HEK293 (cell line): ENCODE results near the gene RHOT2.

ENCODE experiments used
- EGR2 ChIP-seq: fragments of 450-650 bp; formaldehyde crosslinking; IDR thresholded peaks from 2 replicates; pipeline ENCODE4 v1.5.1; 2016; ENCODE audit warnings: low read depth, missing biosample characterization, missing genetic modification characterization
- GFI1B ChIP-seq: fragments of 450-650 bp; formaldehyde crosslinking; IDR thresholded peaks from 2 replicates; pipeline ENCODE4 v1.5.1; 2016; ENCODE audit warnings: missing biosample characterization, missing genetic modification characterization
- OSR2 ChIP-seq: fragments of 450-650 bp; formaldehyde crosslinking; IDR thresholded peaks from 2 replicates; pipeline ENCODE4 v1.5.1; 2016; ENCODE audit warnings: missing biosample characterization, missing genetic modification characterization
- SALL2 ChIP-seq: fragments of 450-650 bp; formaldehyde crosslinking; IDR thresholded peaks from 2 replicates; pipeline ENCODE4 v1.5.0; 2017; ENCODE audit warnings: missing biosample characterization, mild to moderate bottlenecking, missing genetic modification characterization, borderline replicate concordance
- ZBTB8A ChIP-seq: fragments of 450-650 bp; formaldehyde crosslinking; IDR thresholded peaks from 2 replicates; pipeline ENCODE4 v1.5.1; 2016; ENCODE audit warnings: missing biosample characterization, missing genetic modification characterization
- ZFP69B ChIP-seq: fragments of 450-650 bp; formaldehyde crosslinking; IDR thresholded peaks from 2 replicates; pipeline ENCODE4 v1.5.1; 2016; ENCODE audit warnings: missing biosample characterization, missing genetic modification characterization
- ZNF121 ChIP-seq: fragments of 450-650 bp; formaldehyde crosslinking; IDR thresholded peaks from 2 replicates; pipeline ENCODE4 v1.5.1; 2016; ENCODE audit warnings: missing biosample characterization, missing genetic modification characterization
- ZNF184 ChIP-seq: fragments of 450-650 bp; IDR thresholded peaks from 2 replicates; pipeline ENCODE4 v1.5.1; 2018; ENCODE audit warnings: missing biosample characterization, mild to moderate bottlenecking, missing genetic modification characterization
- ZNF24 ChIP-seq: fragments of 450-650 bp; formaldehyde crosslinking; IDR thresholded peaks from 2 replicates; pipeline ENCODE4 v1.5.1; 2016; ENCODE audit warnings: missing biosample characterization, missing genetic modification characterization
- ZNF292 ChIP-seq: fragments of 450-650 bp; formaldehyde crosslinking; IDR thresholded peaks from 2 replicates; pipeline ENCODE4 v1.5.1; 2016; ENCODE audit warnings: low read depth, missing biosample characterization, missing genetic modification characterization, borderline replicate concordance
- ZNF302 ChIP-seq: fragments of 450-650 bp; formaldehyde crosslinking; IDR thresholded peaks from 2 replicates; pipeline ENCODE4 v1.5.1; 2016; ENCODE audit warnings: missing biosample characterization, missing genetic modification characterization, low read depth
- ZNF324 ChIP-seq: fragments of 450-650 bp; formaldehyde crosslinking; IDR thresholded peaks from 2 replicates; pipeline ENCODE4 v1.5.1; 2016; ENCODE audit warnings: missing biosample characterization, missing genetic modification characterization
- ZNF341 ChIP-seq: fragments of 450-650 bp; formaldehyde crosslinking; IDR thresholded peaks from 2 replicates; pipeline ENCODE4; 2016; ENCODE audit warnings: low read depth, missing biosample characterization, missing genetic modification characterization
- ZNF544 ChIP-seq: fragments of 450-650 bp; formaldehyde crosslinking; IDR thresholded peaks from 2 replicates; pipeline ENCODE4 v1.5.0; 2017; ENCODE audit warnings: missing biosample characterization, missing genetic modification characterization
- ZNF558 ChIP-seq: fragments of 450-650 bp; formaldehyde crosslinking; IDR thresholded peaks from 2 replicates; pipeline ENCODE4 v1.5.1; 2016; ENCODE audit warnings: missing biosample characterization, missing genetic modification characterization
- ZNF623 ChIP-seq: fragments of 450-650 bp; formaldehyde crosslinking; IDR thresholded peaks from 2 replicates; pipeline ENCODE4 v1.5.1; 2016; ENCODE audit warnings: missing biosample characterization, missing genetic modification characterization
- TF ChIP-seq, protein P1 (sequence below): fragments of 450-650 bp; formaldehyde crosslinking; IDR thresholded peaks from 2 replicates; pipeline ENCODE4 v1.5.1; 2016; ENCODE audit warnings: missing biosample characterization, missing genetic modification characterization
- TF ChIP-seq, protein P2 (sequence below): fragments of 450-650 bp; formaldehyde crosslinking; IDR thresholded peaks from 2 replicates; pipeline ENCODE4 v1.5.1; 2017; ENCODE audit warnings: missing biosample characterization, missing genetic modification characterization
- TF ChIP-seq, protein P3 (sequence below): sonication (generic); formaldehyde crosslinking; IDR thresholded peaks from 2 replicates; pipeline ENCODE4 v1.8.1; 2022; ENCODE audit warnings: mild to moderate bottlenecking, moderate library complexity, missing genetic modification reagents
- TF ChIP-seq, protein P4 (sequence below): fragments of 450-650 bp; formaldehyde crosslinking; IDR thresholded peaks from 2 replicates; pipeline ENCODE4 v1.5.1; 2016; ENCODE audit warnings: missing biosample characterization, missing genetic modification characterization
- TF ChIP-seq, protein P5 (sequence below): fragments of 450-650 bp; formaldehyde crosslinking; IDR thresholded peaks from 2 replicates; pipeline ENCODE4 v1.5.1; 2016; ENCODE audit warnings: missing biosample characterization, missing genetic modification characterization
- TF ChIP-seq, protein P6 (sequence below): fragments of 450-650 bp; formaldehyde crosslinking; IDR thresholded peaks from 2 replicates; pipeline ENCODE4 v1.5.1; 2016; ENCODE audit warnings: missing biosample characterization, missing genetic modification characterization
- TF ChIP-seq, protein P7 (sequence below): fragments of 450-650 bp; formaldehyde crosslinking; IDR thresholded peaks from 2 replicates; pipeline ENCODE4 v1.5.1; 2016; ENCODE audit warnings: missing biosample characterization, missing genetic modification characterization, borderline replicate concordance

RHOT2 gene

DNA sequence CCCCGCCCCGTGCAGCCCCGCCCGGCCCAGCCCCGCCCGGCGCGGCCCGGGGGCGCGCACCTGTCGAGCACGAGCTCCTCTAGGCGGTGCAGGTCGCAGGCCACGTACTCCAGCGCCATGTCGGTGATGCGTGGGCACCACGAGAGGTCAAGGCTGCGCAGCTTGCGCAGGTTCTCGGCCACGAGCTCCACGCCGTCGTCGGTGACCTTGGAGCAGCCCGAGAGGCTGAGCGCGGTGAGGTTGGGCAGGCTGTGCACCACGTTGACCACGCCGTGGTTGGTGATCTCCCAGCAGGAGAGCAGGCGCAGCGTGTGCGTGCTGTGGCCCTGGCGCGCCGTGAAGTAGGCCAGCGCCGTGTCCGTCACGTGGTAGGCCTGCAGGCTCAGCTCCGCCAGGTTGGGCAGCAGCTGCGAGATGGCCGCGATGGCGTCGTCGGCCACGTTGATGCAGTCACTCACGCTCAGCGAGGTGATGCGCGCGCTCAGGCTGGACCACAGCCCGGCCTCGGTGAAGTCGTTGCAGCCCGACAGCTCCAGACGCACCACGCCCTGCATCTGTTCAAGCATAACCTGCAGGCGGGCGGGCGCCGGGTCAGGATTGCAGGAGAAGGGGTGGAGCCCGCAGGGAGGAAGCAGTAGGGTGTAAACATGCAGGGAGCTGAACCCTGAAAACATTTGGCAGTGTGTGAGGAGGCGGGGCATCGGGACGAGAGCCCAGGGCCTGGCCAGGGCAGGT, 27.6 kb downstream of the RHOT2 start (continued):
- TF ChIP-seq, protein P1, sequence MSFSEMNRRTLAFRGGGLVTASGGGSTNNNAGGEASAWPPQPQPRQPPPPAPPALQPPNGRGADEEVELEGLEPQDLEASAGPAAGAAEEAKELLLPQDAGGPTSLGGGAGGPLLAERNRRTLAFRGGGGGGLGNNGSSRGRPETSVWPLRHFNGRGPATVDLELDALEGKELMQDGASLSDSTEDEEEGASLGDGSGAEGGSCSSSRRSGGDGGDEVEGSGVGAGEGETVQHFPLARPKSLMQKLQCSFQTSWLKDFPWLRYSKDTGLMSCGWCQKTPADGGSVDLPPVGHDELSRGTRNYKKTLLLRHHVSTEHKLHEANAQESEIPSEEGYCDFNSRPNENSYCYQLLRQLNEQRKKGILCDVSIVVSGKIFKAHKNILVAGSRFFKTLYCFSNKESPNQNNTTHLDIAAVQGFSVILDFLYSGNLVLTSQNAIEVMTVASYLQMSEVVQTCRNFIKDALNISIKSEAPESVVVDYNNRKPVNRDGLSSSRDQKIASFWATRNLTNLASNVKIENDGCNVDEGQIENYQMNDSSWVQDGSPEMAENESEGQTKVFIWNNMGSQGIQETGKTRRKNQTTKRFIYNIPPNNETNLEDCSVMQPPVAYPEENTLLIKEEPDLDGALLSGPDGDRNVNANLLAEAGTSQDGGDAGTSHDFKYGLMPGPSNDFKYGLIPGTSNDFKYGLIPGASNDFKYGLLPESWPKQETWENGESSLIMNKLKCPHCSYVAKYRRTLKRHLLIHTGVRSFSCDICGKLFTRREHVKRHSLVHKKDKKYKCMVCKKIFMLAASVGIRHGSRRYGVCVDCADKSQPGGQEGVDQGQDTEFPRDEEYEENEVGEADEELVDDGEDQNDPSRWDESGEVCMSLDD: no peak
- TF ChIP-seq, protein P2, sequence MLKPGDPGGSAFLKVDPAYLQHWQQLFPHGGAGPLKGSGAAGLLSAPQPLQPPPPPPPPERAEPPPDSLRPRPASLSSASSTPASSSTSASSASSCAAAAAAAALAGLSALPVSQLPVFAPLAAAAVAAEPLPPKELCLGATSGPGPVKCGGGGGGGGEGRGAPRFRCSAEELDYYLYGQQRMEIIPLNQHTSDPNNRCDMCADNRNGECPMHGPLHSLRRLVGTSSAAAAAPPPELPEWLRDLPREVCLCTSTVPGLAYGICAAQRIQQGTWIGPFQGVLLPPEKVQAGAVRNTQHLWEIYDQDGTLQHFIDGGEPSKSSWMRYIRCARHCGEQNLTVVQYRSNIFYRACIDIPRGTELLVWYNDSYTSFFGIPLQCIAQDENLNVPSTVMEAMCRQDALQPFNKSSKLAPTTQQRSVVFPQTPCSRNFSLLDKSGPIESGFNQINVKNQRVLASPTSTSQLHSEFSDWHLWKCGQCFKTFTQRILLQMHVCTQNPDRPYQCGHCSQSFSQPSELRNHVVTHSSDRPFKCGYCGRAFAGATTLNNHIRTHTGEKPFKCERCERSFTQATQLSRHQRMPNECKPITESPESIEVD (tag by site-specific recombination): no peak
- TF ChIP-seq ZBTB8A (peak; percentile 81), ZNF544 (no peak), EGR2 (tag by site-specific recombination) (no peak), GFI1B (tag by site-specific recombination) (no peak), ZNF623 (tag by site-specific recombination) (no peak), ZNF341 (no peak), SALL2 (tag by site-specific recombination) (no peak), ZNF121 (no peak), ZNF24 (tag by site-specific recombination) (no peak; the same call in 1 of the 2 replicates), ZNF558 (tag by site-specific recombination) (no peak), ZFP69B (tag by site-specific recombination) (0 out of 2 replicates have a peak, but pooled peaks have one; percentile 14), OSR2 (tag by site-specific recombination) (no peak), ZNF324 (tag by site-specific recombination) (no peak), ZNF292 (no peak), ZNF302 (tag by site-specific recombination) (no peak), ZNF184 (tag by site-specific recombination) (no peak)
- TF ChIP-seq, protein P3, sequence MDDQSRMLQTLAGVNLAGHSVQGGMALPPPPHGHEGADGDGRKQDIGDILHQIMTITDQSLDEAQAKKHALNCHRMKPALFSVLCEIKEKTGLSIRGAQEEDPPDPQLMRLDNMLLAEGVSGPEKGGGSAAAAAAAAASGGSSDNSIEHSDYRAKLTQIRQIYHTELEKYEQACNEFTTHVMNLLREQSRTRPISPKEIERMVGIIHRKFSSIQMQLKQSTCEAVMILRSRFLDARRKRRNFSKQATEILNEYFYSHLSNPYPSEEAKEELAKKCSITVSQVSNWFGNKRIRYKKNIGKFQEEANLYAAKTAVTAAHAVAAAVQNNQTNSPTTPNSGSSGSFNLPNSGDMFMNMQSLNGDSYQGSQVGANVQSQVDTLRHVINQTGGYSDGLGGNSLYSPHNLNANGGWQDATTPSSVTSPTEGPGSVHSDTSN: peak; percentile 77; the same call in 1 of the 2 replicates
- TF ChIP-seq, protein P4, sequence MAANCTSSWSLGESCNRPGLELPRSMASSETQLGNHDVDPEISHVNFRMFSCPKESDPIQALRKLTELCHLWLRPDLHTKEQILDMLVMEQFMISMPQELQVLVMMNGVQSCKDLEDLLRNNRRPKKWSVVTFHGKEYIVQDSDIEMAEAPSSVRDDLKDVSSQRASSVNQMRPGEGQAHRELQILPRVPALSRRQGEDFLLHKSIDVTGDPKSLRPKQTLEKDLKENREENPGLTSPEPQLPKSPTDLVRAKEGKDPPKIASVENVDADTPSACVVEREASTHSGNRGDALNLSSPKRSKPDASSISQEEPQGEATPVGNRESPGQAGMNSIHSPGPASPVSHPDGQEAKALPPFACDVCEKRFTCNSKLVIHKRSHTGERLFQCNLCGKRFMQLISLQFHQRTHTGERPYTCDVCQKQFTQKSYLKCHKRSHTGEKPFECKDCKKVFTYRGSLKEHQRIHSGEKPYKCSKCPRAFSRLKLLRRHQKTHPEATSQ (tag by site-specific recombination): 0 out of 2 replicates have a peak, but pooled peaks have one; percentile 40
- TF ChIP-seq, protein P5, sequence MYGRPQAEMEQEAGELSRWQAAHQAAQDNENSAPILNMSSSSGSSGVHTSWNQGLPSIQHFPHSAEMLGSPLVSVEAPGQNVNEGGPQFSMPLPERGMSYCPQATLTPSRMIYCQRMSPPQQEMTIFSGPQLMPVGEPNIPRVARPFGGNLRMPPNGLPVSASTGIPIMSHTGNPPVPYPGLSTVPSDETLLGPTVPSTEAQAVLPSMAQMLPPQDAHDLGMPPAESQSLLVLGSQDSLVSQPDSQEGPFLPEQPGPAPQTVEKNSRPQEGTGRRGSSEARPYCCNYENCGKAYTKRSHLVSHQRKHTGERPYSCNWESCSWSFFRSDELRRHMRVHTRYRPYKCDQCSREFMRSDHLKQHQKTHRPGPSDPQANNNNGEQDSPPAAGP: peak; percentile 75
- TF ChIP-seq, protein P6, sequence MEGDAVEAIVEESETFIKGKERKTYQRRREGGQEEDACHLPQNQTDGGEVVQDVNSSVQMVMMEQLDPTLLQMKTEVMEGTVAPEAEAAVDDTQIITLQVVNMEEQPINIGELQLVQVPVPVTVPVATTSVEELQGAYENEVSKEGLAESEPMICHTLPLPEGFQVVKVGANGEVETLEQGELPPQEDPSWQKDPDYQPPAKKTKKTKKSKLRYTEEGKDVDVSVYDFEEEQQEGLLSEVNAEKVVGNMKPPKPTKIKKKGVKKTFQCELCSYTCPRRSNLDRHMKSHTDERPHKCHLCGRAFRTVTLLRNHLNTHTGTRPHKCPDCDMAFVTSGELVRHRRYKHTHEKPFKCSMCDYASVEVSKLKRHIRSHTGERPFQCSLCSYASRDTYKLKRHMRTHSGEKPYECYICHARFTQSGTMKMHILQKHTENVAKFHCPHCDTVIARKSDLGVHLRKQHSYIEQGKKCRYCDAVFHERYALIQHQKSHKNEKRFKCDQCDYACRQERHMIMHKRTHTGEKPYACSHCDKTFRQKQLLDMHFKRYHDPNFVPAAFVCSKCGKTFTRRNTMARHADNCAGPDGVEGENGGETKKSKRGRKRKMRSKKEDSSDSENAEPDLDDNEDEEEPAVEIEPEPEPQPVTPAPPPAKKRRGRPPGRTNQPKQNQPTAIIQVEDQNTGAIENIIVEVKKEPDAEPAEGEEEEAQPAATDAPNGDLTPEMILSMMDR (tag by site-specific recombination): no peak
- TF ChIP-seq, protein P7, sequence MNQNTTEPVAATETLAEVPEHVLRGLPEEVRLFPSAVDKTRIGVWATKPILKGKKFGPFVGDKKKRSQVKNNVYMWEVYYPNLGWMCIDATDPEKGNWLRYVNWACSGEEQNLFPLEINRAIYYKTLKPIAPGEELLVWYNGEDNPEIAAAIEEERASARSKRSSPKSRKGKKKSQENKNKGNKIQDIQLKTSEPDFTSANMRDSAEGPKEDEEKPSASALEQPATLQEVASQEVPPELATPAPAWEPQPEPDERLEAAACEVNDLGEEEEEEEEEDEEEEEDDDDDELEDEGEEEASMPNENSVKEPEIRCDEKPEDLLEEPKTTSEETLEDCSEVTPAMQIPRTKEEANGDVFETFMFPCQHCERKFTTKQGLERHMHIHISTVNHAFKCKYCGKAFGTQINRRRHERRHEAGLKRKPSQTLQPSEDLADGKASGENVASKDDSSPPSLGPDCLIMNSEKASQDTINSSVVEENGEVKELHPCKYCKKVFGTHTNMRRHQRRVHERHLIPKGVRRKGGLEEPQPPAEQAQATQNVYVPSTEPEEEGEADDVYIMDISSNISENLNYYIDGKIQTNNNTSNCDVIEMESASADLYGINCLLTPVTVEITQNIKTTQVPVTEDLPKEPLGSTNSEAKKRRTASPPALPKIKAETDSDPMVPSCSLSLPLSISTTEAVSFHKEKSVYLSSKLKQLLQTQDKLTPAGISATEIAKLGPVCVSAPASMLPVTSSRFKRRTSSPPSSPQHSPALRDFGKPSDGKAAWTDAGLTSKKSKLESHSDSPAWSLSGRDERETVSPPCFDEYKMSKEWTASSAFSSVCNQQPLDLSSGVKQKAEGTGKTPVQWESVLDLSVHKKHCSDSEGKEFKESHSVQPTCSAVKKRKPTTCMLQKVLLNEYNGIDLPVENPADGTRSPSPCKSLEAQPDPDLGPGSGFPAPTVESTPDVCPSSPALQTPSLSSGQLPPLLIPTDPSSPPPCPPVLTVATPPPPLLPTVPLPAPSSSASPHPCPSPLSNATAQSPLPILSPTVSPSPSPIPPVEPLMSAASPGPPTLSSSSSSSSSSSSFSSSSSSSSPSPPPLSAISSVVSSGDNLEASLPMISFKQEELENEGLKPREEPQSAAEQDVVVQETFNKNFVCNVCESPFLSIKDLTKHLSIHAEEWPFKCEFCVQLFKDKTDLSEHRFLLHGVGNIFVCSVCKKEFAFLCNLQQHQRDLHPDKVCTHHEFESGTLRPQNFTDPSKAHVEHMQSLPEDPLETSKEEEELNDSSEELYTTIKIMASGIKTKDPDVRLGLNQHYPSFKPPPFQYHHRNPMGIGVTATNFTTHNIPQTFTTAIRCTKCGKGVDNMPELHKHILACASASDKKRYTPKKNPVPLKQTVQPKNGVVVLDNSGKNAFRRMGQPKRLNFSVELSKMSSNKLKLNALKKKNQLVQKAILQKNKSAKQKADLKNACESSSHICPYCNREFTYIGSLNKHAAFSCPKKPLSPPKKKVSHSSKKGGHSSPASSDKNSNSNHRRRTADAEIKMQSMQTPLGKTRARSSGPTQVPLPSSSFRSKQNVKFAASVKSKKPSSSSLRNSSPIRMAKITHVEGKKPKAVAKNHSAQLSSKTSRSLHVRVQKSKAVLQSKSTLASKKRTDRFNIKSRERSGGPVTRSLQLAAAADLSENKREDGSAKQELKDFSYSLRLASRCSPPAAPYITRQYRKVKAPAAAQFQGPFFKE (tag by site-specific recombination): 0 out of 2 replicates have a peak, but pooled peaks have one; percentile 73
